EL (cell line): ENCODE measurements around the gene ZIM2.

Source experiments
- DNase-seq: peaks from one replicate; pipeline ENCODE4 v3.0.0-alpha.2; 2016

The ZIM2 gene

GRCh38 chr19:56778351-56778750 is 62.2 kb downstream of the ZIM2 start:
- no peak for DNase-seq

- no peak for DNase-seq
These were observed 70.9 kb downstream of the ZIM2 start for GRCh38 chr19:56769650-56770049.

- no peak for DNase-seq
These were observed 75.4 kb downstream of the ZIM2 start for GRCh38 chr19:56765137-56765536.

GRCh38 chr19:56764196-56764695 is 76.3 kb downstream of the ZIM2 start:
- no peak for DNase-seq

- no peak for DNase-seq
These were observed 79.7 kb downstream of the ZIM2 start for GRCh38 chr19:56760842-56761241.

- DNase-seq: no peak
These were observed 81.0 kb downstream of the ZIM2 start for GRCh38 chr19:56759531-56759930.

GRCh38 chr19:56751078-56751489 is 89.4 kb downstream of the ZIM2 start:
- no peak for DNase-seq

- DNase-seq: no peak
These were observed 89.9 kb downstream of the ZIM2 start for GRCh38 chr19:56750658-56751057.

GRCh38 chr19:56748378-56748777 is 92.1 kb downstream of the ZIM2 start:
- no peak for DNase-seq

- no peak for DNase-seq
These were observed 94.2 kb downstream of the ZIM2 start for GRCh38 chr19:56746367-56746766.

- no peak for DNase-seq
These were observed 100.0 kb downstream of the ZIM2 start for GRCh38 chr19:56740501-56740900.

- no peak for DNase-seq
These were observed 104.0 kb downstream of the ZIM2 start for GRCh38 chr19:56736571-56736970.

GRCh38 chr19:56732976-56733375 is 107.5 kb downstream of the ZIM2 start:
- DNase-seq: no peak

- no peak for DNase-seq
These were observed 112.8 kb downstream of the ZIM2 start for GRCh38 chr19:56727677-56728076.

- DNase-seq: no peak
These were observed 114.6 kb downstream of the ZIM2 start for GRCh38 chr19:56725829-56726424.
